Measurements from ENCODE around the gene SLC6A20. TPM values are rescaled to one million over a fixed set of nuclear protein-coding genes. Genes with fewer than 3 reads are reported as not detected.
"Not testable (repeated sequence)": the region's sequence is repeated elsewhere in the genome, so short reads cannot be mapped to it uniquely, and the experiment has no call there.

SLC6A20 gene
- polyA plus RNA-seq, 3 donors, result 0.07 to 0.18 (median 0.12) TPM

- no peak for DNase-seq (ENCODE audit: low read depth in 3 of 3, low spot score in 2 of 3)
These were observed 34.5 kb downstream of the SLC6A20 start for GRCh38 chr3:45761831-45762230.

- peak in 1 of 3 donors; percentile 12 for DNase-seq (ENCODE audit: low read depth in 3 of 3, low spot score in 2 of 3)
These were observed 35.2 kb downstream of the SLC6A20 start for GRCh38 chr3:45760878-45761711.

- DNase-seq (ENCODE audit: low read depth in 3 of 3, low spot score in 2 of 3), result no peak
These were observed 36.5 kb downstream of the SLC6A20 start for GRCh38 chr3:45759851-45760250.

GRCh38 chr3:45758871-45759270, 37.5 kb downstream of the SLC6A20 start:
- DNase-seq (ENCODE audit: low read depth in 3 of 3, low spot score in 2 of 3), result no peak

GRCh38 chr3:45757141-45757540, 39.2 kb downstream of the SLC6A20 start:
- not testable (repeated sequence) for DNase-seq (ENCODE audit: low read depth in 3 of 3, low spot score in 2 of 3)

- DNase-seq (ENCODE audit: low read depth in 3 of 3, low spot score in 2 of 3), result no peak
These were observed 40.3 kb downstream of the SLC6A20 start for GRCh38 chr3:45756055-45756454.

- no peak for DNase-seq (ENCODE audit: low read depth in 3 of 3, low spot score in 2 of 3)
These were observed 41.9 kb downstream of the SLC6A20 start for GRCh38 chr3:45754461-45754860.

GRCh38 chr3:45753095-45753494, 43.2 kb downstream of the SLC6A20 start:
- no peak for DNase-seq (ENCODE audit: low read depth in 3 of 3, low spot score in 2 of 3)

GRCh38 chr3:45751537-45752242, 44.6 kb downstream of the SLC6A20 start:
- DNase-seq (ENCODE audit: low read depth in 3 of 3, low spot score in 2 of 3), result no peak

GRCh38 chr3:45749880-45750279, 46.5 kb downstream of the SLC6A20 start:
- DNase-seq (ENCODE audit: low read depth in 3 of 3, low spot score in 2 of 3), result no peak

GRCh38 chr3:45749036-45749600, 47.2 kb downstream of the SLC6A20 start:
- DNase-seq (ENCODE audit: low read depth in 3 of 3, low spot score in 2 of 3), result not testable (repeated sequence)

GRCh38 chr3:45748068-45748467, 48.3 kb downstream of the SLC6A20 start:
- no peak for DNase-seq (ENCODE audit: low read depth in 3 of 3, low spot score in 2 of 3)

- no peak for DNase-seq (ENCODE audit: low read depth in 3 of 3, low spot score in 2 of 3)
These were observed 49.3 kb downstream of the SLC6A20 start for GRCh38 chr3:45746777-45747622.

GRCh38 chr3:45746165-45746776, 50.1 kb downstream of the SLC6A20 start:
- DNase-seq (ENCODE audit: low read depth in 3 of 3, low spot score in 2 of 3), result no peak

GRCh38 chr3:45742461-45743089, 53.8 kb downstream of the SLC6A20 start:
- no peak for DNase-seq (ENCODE audit: low read depth in 3 of 3, low spot score in 2 of 3)

GRCh38 chr3:45741742-45742460, 54.4 kb downstream of the SLC6A20 start:
- no peak for DNase-seq (ENCODE audit: low read depth in 3 of 3, low spot score in 2 of 3)

GRCh38 chr3:45741247-45741646, 55.1 kb downstream of the SLC6A20 start:
- no peak for DNase-seq (ENCODE audit: low read depth in 3 of 3, low spot score in 2 of 3)

- DNase-seq (ENCODE audit: low read depth in 3 of 3, low spot score in 2 of 3), result no peak
These were observed 56.3 kb downstream of the SLC6A20 start for GRCh38 chr3:45739991-45740390.

- DNase-seq (ENCODE audit: low read depth in 3 of 3, low spot score in 2 of 3), result no peak
These were observed 59.1 kb downstream of the SLC6A20 start for GRCh38 chr3:45737234-45737633.

All from right renal cortex interstitium (tissue), 3 donors.